DND-41 (cell line): ENCODE data around the gene EML1.

Source experiments
- EZH2 ChIP-seq: IDR thresholded peaks from 3 replicates; pipeline ENCODE4 v1.6.1; 2012; ENCODE audit warnings: borderline replicate concordance, low read depth, mild to moderate bottlenecking, moderate library complexity, low read length, inconsistent platforms; ENCODE audit not compliant: severe bottlenecking
- TF ChIP-seq, protein P1 (sequence below): IDR thresholded peaks from 2 replicates; pipeline ENCODE4 v1.5.1; 2012; ENCODE audit warnings: borderline replicate concordance, low read length, moderate library complexity, mild to moderate bottlenecking; ENCODE audit not compliant: poor library complexity, severe bottlenecking; ENCODE audit errors: extremely low read depth

DNA sequence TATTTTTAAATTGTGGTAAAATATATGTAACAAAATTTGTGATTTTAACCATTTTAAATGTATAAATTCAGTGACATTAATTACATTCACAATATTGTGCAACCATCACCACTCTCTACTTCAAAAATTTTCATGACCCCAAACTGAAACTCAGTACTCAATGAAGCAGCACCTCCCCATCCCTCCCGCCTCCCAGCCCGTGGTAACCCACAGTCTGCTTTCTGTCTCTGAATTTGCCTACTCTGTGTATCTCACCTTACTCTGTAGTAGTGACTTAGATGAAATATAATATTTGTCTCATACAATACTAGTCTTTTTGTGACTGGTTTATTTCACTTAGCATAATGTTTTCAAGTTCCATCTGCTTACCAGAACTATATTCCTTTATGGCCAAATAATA, 36.2 kb downstream of the EML1 start:
- TF ChIP-seq, protein P1, sequence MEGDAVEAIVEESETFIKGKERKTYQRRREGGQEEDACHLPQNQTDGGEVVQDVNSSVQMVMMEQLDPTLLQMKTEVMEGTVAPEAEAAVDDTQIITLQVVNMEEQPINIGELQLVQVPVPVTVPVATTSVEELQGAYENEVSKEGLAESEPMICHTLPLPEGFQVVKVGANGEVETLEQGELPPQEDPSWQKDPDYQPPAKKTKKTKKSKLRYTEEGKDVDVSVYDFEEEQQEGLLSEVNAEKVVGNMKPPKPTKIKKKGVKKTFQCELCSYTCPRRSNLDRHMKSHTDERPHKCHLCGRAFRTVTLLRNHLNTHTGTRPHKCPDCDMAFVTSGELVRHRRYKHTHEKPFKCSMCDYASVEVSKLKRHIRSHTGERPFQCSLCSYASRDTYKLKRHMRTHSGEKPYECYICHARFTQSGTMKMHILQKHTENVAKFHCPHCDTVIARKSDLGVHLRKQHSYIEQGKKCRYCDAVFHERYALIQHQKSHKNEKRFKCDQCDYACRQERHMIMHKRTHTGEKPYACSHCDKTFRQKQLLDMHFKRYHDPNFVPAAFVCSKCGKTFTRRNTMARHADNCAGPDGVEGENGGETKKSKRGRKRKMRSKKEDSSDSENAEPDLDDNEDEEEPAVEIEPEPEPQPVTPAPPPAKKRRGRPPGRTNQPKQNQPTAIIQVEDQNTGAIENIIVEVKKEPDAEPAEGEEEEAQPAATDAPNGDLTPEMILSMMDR: no peak
- TF ChIP-seq EZH2: no peak
